Measurements from ENCODE around the gene POU2F2. TPM values are rescaled to one million over a fixed set of nuclear protein-coding genes. Genes with fewer than 3 reads are reported as not detected.

The POU2F2 gene
- total and polyA plus RNA-seq, 9 of the 15 experiments (the other 6 are each of a cell fraction or from before 2014, with no cell fraction given) = 0.03 to 0.68 (median 0.14) TPM

- TF ChIP-seq PATZ1 (CRISPR knock-in tag; IDR thresholded peaks at IDR 0.05; ENCODE audit: borderline replicate concordance) (no peak), ZNF174 (CRISPR knock-in tag; IDR thresholded peaks at IDR 0.05) (no peak)
Observed at GRCh38 chr19:42059196-42059595, 73.0 kb downstream of the POU2F2 start (continued).

DNA sequence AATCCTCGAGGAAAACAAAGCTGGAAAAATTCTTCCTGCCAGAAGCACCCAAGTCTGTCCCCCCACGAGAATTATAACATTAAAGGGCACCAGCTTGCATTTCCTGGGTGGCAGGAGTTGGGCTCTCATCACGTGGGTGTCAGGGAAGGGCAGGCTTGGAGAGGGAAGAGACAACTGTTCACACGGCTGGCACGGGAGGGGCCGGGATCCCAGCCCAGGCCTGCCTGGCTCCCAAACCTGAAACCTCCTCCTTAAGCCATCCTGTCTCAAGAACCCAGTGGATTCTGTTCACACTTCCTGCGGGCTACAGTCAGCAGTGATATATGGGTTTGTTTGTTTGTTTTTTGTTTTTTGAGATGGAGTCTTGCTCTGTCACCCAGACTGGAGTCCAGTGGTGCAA lies 74.4 kb downstream of the POU2F2 start:
- no peaks in the 10 kb centered on the region for H3K79me2 ChIP-seq (ENCODE audit: control insufficient read depth, insufficient read depth, low read length)
- H2AFZ ChIP-seq (ENCODE audit: low read depth, low read length) = no peak overlapping the region
- no peak overlapping the region for H3K27ac ChIP-seq (ENCODE audit: extremely low read depth, low read depth, low read length)
- no peaks in the 10 kb centered on the region for H3K9me3 ChIP-seq (replicated peaks; ENCODE audit: control insufficient read depth, insufficient read depth, low read depth, low read length)
- H3K27me3 ChIP-seq (ENCODE audit: control insufficient read depth in 2 of 2, insufficient read depth in 2 of 2, low read length in 2 of 2) = peaks cover 24 to 51% of the 10 kb centered on the region in 2 experiments
- H3K4me2 ChIP-seq (ENCODE audit: insufficient read depth, low read length) = no peak overlapping the region
- H3K4me1 ChIP-seq (replicated peaks in 1 of 2; ENCODE audit: control insufficient read depth in 2 of 2, insufficient read depth in 2 of 2, low read length in 2 of 2) = peaks cover 3 to 13% of the 10 kb centered on the region in 2 experiments; a peak in 4 of 5 replicates
- WGBS (ENCODE audit: insufficient coverage, low coverage, missing lambda C conversion rate) = 3% methylated on average over 7 of the region's 7 CpGs
- TF ChIP-seq BACH1 (tag; IDR thresholded peaks at IDR 0.05) (no peak), ZBTB2 (IDR thresholded peaks at IDR 0.05) (no peak), DIDO1 (tag; IDR thresholded peaks at IDR 0.05; ENCODE audit: low read depth) (no peak), TGIF2 (CRISPR knock-in tag; IDR thresholded peaks at IDR 0.05) (no peak), EP300 (IDR thresholded peaks at IDR 0.05; ENCODE audit: low read length) (no peak)
- TF ChIP-seq, protein P1, sequence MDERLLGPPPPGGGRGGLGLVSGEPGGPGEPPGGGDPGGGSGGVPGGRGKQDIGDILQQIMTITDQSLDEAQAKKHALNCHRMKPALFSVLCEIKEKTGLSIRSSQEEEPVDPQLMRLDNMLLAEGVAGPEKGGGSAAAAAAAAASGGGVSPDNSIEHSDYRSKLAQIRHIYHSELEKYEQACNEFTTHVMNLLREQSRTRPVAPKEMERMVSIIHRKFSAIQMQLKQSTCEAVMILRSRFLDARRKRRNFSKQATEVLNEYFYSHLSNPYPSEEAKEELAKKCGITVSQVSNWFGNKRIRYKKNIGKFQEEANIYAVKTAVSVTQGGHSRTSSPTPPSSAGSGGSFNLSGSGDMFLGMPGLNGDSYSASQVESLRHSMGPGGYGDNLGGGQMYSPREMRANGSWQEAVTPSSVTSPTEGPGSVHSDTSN (CRISPR knock-in tag; IDR thresholded peaks at IDR 0.05; ENCODE audit: low read depth) = no peak
- TF ChIP-seq, protein P1 (tag; conservative IDR thresholded peaks at IDR 0.05; ENCODE audit: low read depth) = no peak
- intact Hi-C loops (cut with micrococcal nuclease) (no loop called here), in situ Hi-C loops (cut with MboI) (no loop called here)
- no peak overlapping the region for H3K9ac ChIP-seq (ENCODE audit: insufficient read depth in 1 of 2, low read depth in 2 of 2, low read length in 2 of 2)
- H4K20me1 ChIP-seq (replicated peaks; ENCODE audit: control insufficient read depth, insufficient read depth, low read length) = no peaks in the 10 kb centered on the region
- FAIRE-seq = no peak
- BruUV-seq (replicated peaks) = no TSS peak
- CTCF ChIA-PET (ENCODE audit: low intra/inter-chr PET ratio) = no interaction called here
- no peak for ATAC-seq
- DNase-seq (ENCODE audit: extremely low read depth in 1 of 4, low spot score in 3 of 4) = no peak
- H3K9me1 ChIP-seq (ENCODE audit: control insufficient read depth, insufficient read depth, low read length) = no peaks in the 10 kb centered on the region
- H3K4me3 ChIP-seq = no peak overlapping the region
- POLR2A ChIA-PET = interaction anchor here (0.7 kb wide), 1 partner anchor 334 kb away, joined by 4 read pairs; no protein-coding TSS in a partner anchor
- H3K36me3 ChIP-seq (ENCODE audit: control insufficient read depth, insufficient read depth, low read length) = no peaks in the 10 kb centered on the region

All from K562 (cell line).